ENCODE measurements around the gene SPI1.

- no peak for TF ChIP-seq EZH2 (IDR thresholded peaks at IDR 0.05)
- TF ChIP-seq, protein P1, sequence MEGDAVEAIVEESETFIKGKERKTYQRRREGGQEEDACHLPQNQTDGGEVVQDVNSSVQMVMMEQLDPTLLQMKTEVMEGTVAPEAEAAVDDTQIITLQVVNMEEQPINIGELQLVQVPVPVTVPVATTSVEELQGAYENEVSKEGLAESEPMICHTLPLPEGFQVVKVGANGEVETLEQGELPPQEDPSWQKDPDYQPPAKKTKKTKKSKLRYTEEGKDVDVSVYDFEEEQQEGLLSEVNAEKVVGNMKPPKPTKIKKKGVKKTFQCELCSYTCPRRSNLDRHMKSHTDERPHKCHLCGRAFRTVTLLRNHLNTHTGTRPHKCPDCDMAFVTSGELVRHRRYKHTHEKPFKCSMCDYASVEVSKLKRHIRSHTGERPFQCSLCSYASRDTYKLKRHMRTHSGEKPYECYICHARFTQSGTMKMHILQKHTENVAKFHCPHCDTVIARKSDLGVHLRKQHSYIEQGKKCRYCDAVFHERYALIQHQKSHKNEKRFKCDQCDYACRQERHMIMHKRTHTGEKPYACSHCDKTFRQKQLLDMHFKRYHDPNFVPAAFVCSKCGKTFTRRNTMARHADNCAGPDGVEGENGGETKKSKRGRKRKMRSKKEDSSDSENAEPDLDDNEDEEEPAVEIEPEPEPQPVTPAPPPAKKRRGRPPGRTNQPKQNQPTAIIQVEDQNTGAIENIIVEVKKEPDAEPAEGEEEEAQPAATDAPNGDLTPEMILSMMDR (IDR thresholded peaks at IDR 0.05) = no peak
Measured at GRCh38 chr11:47372422-47372821, 5.9 kb downstream of the SPI1 start.

Measured in neural progenitor cell (in vitro differentiated cells).